ENCODE measurements around the gene JAML. TPM values are rescaled to one million over a fixed set of nuclear protein-coding genes. Genes with fewer than 3 reads are reported as not detected.
"Not testable (repeated sequence)": the region's sequence is repeated elsewhere in the genome, so short reads cannot be mapped to it uniquely, and the experiment has no call there.

JAML gene
- total RNA-seq, 6 experiments from 2014 or later: not detected

- Mint-ChIP-seq H3K9me3 (no peaks in the 10 kb centered on the region; the same call in 1 of the 2 replicates), H3K36me3 (ENCODE audit: low read depth) (no peaks in the 10 kb centered on the region), H3K4me3 (no peak overlapping the region), H3K27me3 (ENCODE audit: insufficient read depth) (peaks cover 42% of the 10 kb centered on the region), H3K27ac (no peak overlapping the region), H3K4me1 (ENCODE audit: low read depth) (no peaks in the 10 kb centered on the region)
- TF ChIP-seq, protein P1, sequence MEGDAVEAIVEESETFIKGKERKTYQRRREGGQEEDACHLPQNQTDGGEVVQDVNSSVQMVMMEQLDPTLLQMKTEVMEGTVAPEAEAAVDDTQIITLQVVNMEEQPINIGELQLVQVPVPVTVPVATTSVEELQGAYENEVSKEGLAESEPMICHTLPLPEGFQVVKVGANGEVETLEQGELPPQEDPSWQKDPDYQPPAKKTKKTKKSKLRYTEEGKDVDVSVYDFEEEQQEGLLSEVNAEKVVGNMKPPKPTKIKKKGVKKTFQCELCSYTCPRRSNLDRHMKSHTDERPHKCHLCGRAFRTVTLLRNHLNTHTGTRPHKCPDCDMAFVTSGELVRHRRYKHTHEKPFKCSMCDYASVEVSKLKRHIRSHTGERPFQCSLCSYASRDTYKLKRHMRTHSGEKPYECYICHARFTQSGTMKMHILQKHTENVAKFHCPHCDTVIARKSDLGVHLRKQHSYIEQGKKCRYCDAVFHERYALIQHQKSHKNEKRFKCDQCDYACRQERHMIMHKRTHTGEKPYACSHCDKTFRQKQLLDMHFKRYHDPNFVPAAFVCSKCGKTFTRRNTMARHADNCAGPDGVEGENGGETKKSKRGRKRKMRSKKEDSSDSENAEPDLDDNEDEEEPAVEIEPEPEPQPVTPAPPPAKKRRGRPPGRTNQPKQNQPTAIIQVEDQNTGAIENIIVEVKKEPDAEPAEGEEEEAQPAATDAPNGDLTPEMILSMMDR (IDR thresholded peaks at IDR 0.05): no peak
- DNase-seq: no peak
Measured at GRCh38 chr11:118186346-118187107, 38.3 kb downstream of the JAML start.

GRCh38 chr11:118184784-118185579 lies 39.8 kb downstream of the JAML start:
- H3K36me3 Mint-ChIP-seq (ENCODE audit: low read depth): no peaks in the 10 kb centered on the region
- peaks cover 41% of the 10 kb centered on the region for H3K27me3 Mint-ChIP-seq (ENCODE audit: insufficient read depth)
- no peaks in the 10 kb centered on the region for H3K4me1 Mint-ChIP-seq (ENCODE audit: low read depth)
- no peaks in the 10 kb centered on the region for H3K9me3 Mint-ChIP-seq
- no peak for DNase-seq
- H3K4me3 Mint-ChIP-seq: no peak overlapping the region
- H3K27ac Mint-ChIP-seq: no peak overlapping the region
- TF ChIP-seq, protein P1 (IDR thresholded peaks at IDR 0.05): no peak

DNA sequence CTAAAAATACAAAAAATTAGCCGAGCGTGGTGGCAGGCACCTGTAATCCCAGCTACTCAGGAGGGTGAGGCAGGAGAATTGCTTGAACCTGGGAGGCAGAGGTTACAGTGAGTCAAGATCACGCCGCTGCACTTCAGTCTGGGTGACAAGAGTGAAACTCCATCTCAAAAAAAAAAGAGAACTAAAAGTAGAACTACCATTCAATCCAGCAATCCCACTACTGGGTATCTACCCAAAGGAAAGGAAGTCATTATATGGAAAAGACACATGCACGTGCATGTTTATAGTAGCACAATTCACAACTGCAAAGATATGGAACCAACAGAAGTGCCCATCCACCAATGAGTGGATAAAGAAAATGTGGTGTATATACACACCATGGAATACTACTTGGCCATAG lies 41.1 kb downstream of the JAML start:
- not testable (repeated sequence) for H3K4me3 Mint-ChIP-seq; H3K27ac Mint-ChIP-seq; DNase-seq; H3K36me3 Mint-ChIP-seq (ENCODE audit: low read depth); H3K4me1 Mint-ChIP-seq (ENCODE audit: low read depth); H3K9me3 Mint-ChIP-seq
- peaks cover 45% of the 10 kb centered on the region for H3K27me3 Mint-ChIP-seq (ENCODE audit: insufficient read depth)

GRCh38 chr11:118180300-118180703 lies 44.5 kb downstream of the JAML start:
- Mint-ChIP-seq H3K4me3 (no peak overlapping the region), H3K27ac (no peak overlapping the region), H3K27me3 (ENCODE audit: insufficient read depth) (peaks cover 53% of the 10 kb centered on the region), H3K9me3 (no peaks in the 10 kb centered on the region), H3K36me3 (ENCODE audit: low read depth) (no peaks in the 10 kb centered on the region), H3K4me1 (ENCODE audit: low read depth) (peaks cover 5% of the 10 kb centered on the region; the same call in 1 of the 2 replicates)
- TF ChIP-seq, protein P1 (IDR thresholded peaks at IDR 0.05): no peak
- no peak for DNase-seq

DNA sequence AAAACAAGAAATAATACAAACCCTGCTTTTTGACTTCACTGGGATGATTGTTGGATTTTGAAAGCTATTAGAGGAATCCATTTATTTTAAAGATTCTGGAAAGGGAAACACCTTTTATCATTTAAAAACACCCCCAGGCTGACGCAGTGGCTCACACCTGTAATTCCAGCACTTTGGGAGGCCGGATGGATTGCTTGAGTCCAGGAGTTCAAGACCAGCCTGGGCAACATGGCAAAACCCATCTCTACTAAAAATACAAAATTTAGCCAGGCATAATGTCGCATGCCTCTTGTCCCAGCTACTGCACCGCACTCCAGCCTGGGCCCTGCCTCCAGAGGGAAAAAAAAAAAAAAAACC lies 48.1 kb downstream of the JAML start:
- Mint-ChIP-seq H3K36me3 (ENCODE audit: low read depth) (no peaks in the 10 kb centered on the region), H3K27me3 (ENCODE audit: insufficient read depth) (peaks cover 67% of the 10 kb centered on the region), H3K4me1 (ENCODE audit: low read depth) (peaks cover 15% of the 10 kb centered on the region), H3K4me3 (no peak overlapping the region), H3K27ac (no peak overlapping the region), H3K9me3 (no peaks in the 10 kb centered on the region)
- DNase-seq: no peak
- TF ChIP-seq, protein P1 (IDR thresholded peaks at IDR 0.05): no peak
